HEK293 (cell line): ENCODE results near the gene LAMA2.

Experiments used
- ZBTB1 ChIP-seq: fragments of 450-650 bp; formaldehyde crosslinking; IDR thresholded peaks from 2 replicates; pipeline ENCODE4 v1.5.1; 2016; ENCODE audit warnings: missing biosample characterization, missing genetic modification characterization
- ZNF121 ChIP-seq: fragments of 450-650 bp; formaldehyde crosslinking; IDR thresholded peaks from 2 replicates; pipeline ENCODE4 v1.5.1; 2016; ENCODE audit warnings: missing biosample characterization, missing genetic modification characterization
- ZNF530 ChIP-seq: fragments of 450-650 bp; formaldehyde crosslinking; IDR thresholded peaks from 2 replicates; pipeline ENCODE4 v1.5.1; 2016; ENCODE audit warnings: low read depth, missing biosample characterization, missing genetic modification characterization

DNA sequence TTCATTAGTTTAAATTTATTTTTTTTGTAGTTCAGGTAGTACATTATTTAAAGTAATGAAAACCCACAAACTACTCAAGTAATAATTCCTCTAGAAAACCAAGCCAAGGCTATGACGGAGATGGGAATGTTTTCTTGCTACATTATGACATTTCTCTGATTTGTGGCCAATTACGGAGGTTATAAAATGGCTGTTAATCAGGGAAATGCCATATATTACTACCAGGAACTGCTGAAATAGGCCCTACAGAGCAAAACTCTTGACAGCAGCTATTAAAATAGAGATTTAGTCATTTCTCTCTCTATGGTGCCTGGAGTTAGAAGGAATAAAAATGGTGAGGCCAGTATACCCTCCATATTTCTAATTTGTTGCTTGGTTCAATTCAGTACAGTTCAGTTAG lies 547.0 kb downstream of the LAMA2 start:
- TF ChIP-seq ZNF530: no peak
- no peak for TF ChIP-seq ZBTB1 (tag by site-specific recombination)
- TF ChIP-seq ZNF121 (tag by site-specific recombination): no peak
